Testis (tissue), 2 donors: ENCODE results near the gene DCT.

Source experiments
- CTCF ChIP-seq, 3 experiments: fragments of 450-650 bp in 2 of 3; fragments of 200-600 bp in 1 of 3; sonication (generic) in 1 of 3; IDR thresholded peaks; one replicate each; pipeline ENCODE4 v1.5.1; 2016 to 2019; ENCODE audit warnings: antibody characterized with exemption in 3 of 3, mild to moderate bottlenecking in 2 of 3, moderate library complexity in 1 of 3
- POLR2A ChIP-seq: fragments of 450-650 bp; IDR thresholded peaks from one replicate; pipeline ENCODE4 v1.6.1; 2017; ENCODE audit warnings: antibody characterized with exemption, mild to moderate bottlenecking, moderate library complexity

GRCh38 chr13:94462670-94463069 lies 16.8 kb downstream of the DCT start:
- no peak for TF ChIP-seq POLR2A
- no peak for TF ChIP-seq CTCF (IDR thresholded peaks at IDR 0.05)
